ENCODE data around the gene PGM2. TPM values are rescaled to one million over a fixed set of nuclear protein-coding genes. Genes with fewer than 3 reads are reported as not detected.

Gene PGM2
- total RNA-seq, 1 experiment from 2014 or later: 28.6 TPM

DNA sequence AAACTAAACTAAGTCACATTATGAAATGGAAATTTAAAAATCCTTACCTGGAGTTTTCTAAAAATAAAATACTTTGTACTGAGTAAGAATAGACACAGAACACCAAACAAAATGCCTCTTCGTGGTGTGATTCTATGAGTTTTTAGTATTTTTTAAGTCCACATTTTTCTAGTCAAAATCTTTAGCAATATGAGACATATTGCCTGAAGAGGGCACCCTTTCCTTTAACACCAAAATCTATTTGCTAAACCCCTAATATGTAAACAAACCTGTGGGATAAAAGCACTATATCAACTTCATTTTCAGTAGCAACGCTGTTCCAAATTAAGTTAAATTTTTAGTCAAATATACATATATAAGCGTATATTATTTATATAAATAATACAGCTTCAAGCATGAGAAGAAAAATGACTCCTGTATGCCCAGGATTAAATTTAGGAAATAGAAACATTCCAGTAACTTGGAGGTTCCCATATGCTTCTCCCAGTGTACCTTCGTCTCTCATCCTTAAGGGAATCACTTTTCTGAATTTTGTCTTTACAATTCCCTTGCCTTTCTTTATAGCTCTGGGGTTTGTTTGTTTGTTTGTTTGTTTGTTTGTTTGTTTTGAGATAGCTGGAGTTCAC is 23.0 kb upstream of the PGM2 start:
- POLR2A ChIA-PET (ENCODE audit: unreplicated experiment): no interaction called here
- H3K4me2 ChIP-seq (ENCODE audit: low read length): peak overlapping the region; percentile 19; the same call in 1 of the 2 replicates
- H3K9me3 ChIP-seq (ENCODE audit: low read length): no peaks in the 10 kb centered on the region
- intact Hi-C loops (cut with micrococcal nuclease): loop anchor here (5.0 to 10.0 kb wide), 3 partner anchors 116 to 371 kb away; partner anchors contain the start of gene RELL1
- no peaks in the 10 kb centered on the region for H3K9me2 ChIP-seq (replicated peaks; ENCODE audit: low read length)
- H4K20me1 ChIP-seq (ENCODE audit: low read length): no peaks in the 10 kb centered on the region
- H3K27me3 ChIP-seq (ENCODE audit: low read length): no peaks in the 10 kb centered on the region
- CTCF ChIA-PET: interaction anchor here (0.6 kb wide), 1 partner anchor 369 kb away, joined by 6 read pairs; no protein-coding TSS in a partner anchor
- DNase-seq (peak; percentile 56), ATAC-seq (no peak)
- no peaks in the 10 kb centered on the region for H3K36me3 ChIP-seq (ENCODE audit: low read depth, low read length)
- TF ChIP-seq EZH2phosphoT487 (IDR thresholded peaks at IDR 0.05; ENCODE audit: borderline replicate concordance, low read length) (no peak), EZH2 (IDR thresholded peaks at IDR 0.05; ENCODE audit: low read length, unreplicated experiment) (no peak), CTCF (conservative IDR thresholded peaks at IDR 0.05; ENCODE audit: low read depth, low read length) (peak; percentile 61; the same call in 1 of the 2 replicates)
- no peak overlapping the region for H3K27ac ChIP-seq (ENCODE audit: low read length)
- no peak overlapping the region for H3K4me3 ChIP-seq (ENCODE audit: low read length)
- BruUV-seq (replicated peaks): no TSS peak
- no peaks in the 10 kb centered on the region for H3K4me1 ChIP-seq (ENCODE audit: insufficient read depth, low read length)
- H3K79me2 ChIP-seq (ENCODE audit: low read length): no peaks in the 10 kb centered on the region
- peak overlapping the region; percentile 34; the same call in 1 of the 2 replicates for H2AFZ ChIP-seq (ENCODE audit: low read length)
- H3F3A ChIP-seq (ENCODE audit: low read length, unreplicated experiment): no peaks in the 10 kb centered on the region
- H3K9ac ChIP-seq (ENCODE audit: low read length): no peak overlapping the region

GRCh38 chr4:37805091-37805490 is 21.4 kb upstream of the PGM2 start:
- Histone ChIP-seq H3K27me3 (ENCODE audit: low read length) (no peaks in the 10 kb centered on the region), H2AFZ (ENCODE audit: low read length) (no peak overlapping the region), H3K36me3 (ENCODE audit: low read depth, low read length) (no peaks in the 10 kb centered on the region), H4K20me1 (ENCODE audit: low read length) (no peaks in the 10 kb centered on the region), H3K4me1 (ENCODE audit: insufficient read depth, low read length) (peaks cover 4% of the 10 kb centered on the region; the same call in 1 of the 2 replicates), H3K4me2 (ENCODE audit: low read length) (no peak overlapping the region), H3K27ac (ENCODE audit: low read length) (no peak overlapping the region), H3F3A (ENCODE audit: low read length, unreplicated experiment) (no peaks in the 10 kb centered on the region), H3K9ac (ENCODE audit: low read length) (no peak overlapping the region), H3K4me3 (ENCODE audit: low read length) (no peak overlapping the region), H3K9me3 (ENCODE audit: low read length) (no peaks in the 10 kb centered on the region), H3K79me2 (ENCODE audit: low read length) (no peaks in the 10 kb centered on the region), H3K9me2 (replicated peaks; ENCODE audit: low read length) (no peaks in the 10 kb centered on the region)
- DNase-seq (no peak), ATAC-seq (no peak)
- ChIA-PET CTCF (no interaction called here), POLR2A (ENCODE audit: unreplicated experiment) (no interaction called here)
- no TSS peak for BruUV-seq (replicated peaks)
- intact Hi-C loops (cut with micrococcal nuclease): loop anchor here (10.0 kb wide), 1 partner anchor 170 kb away; no protein-coding TSS in a partner anchor
- TF ChIP-seq EZH2 (IDR thresholded peaks at IDR 0.05; ENCODE audit: low read length, unreplicated experiment) (no peak), CTCF (conservative IDR thresholded peaks at IDR 0.05; ENCODE audit: low read depth, low read length) (no peak), EZH2phosphoT487 (IDR thresholded peaks at IDR 0.05; ENCODE audit: borderline replicate concordance, low read length) (no peak)

GRCh38 chr4:37812713-37813112 is 13.8 kb upstream of the PGM2 start:
- DNase-seq (peak; percentile 46), ATAC-seq (no peak; the same call in 1 of the 2 replicates)
- Histone ChIP-seq H3K4me1 (ENCODE audit: insufficient read depth, low read length) (peaks cover 8% of the 10 kb centered on the region; the same call in 1 of the 2 replicates), H3K79me2 (ENCODE audit: low read length) (no peaks in the 10 kb centered on the region), H3F3A (ENCODE audit: low read length, unreplicated experiment) (no peaks in the 10 kb centered on the region), H3K9me2 (replicated peaks; ENCODE audit: low read length) (no peaks in the 10 kb centered on the region), H3K9me3 (ENCODE audit: low read length) (no peaks in the 10 kb centered on the region), H4K20me1 (ENCODE audit: low read length) (no peaks in the 10 kb centered on the region), H3K27ac (ENCODE audit: low read length) (no peak overlapping the region), H3K9ac (ENCODE audit: low read length) (no peak overlapping the region), H2AFZ (ENCODE audit: low read length) (no peak overlapping the region), H3K36me3 (ENCODE audit: low read depth, low read length) (no peaks in the 10 kb centered on the region), H3K4me3 (ENCODE audit: low read length) (no peak overlapping the region), H3K27me3 (ENCODE audit: low read length) (no peaks in the 10 kb centered on the region), H3K4me2 (ENCODE audit: low read length) (no peak overlapping the region)
- ChIA-PET CTCF (no interaction called here), POLR2A (ENCODE audit: unreplicated experiment) (no interaction called here)
- no TSS peak for BruUV-seq (replicated peaks)
- intact Hi-C loops (cut with micrococcal nuclease): no loop called here
- TF ChIP-seq EZH2 (IDR thresholded peaks at IDR 0.05; ENCODE audit: low read length, unreplicated experiment): no peak
- no peak for TF ChIP-seq EZH2phosphoT487 (IDR thresholded peaks at IDR 0.05; ENCODE audit: borderline replicate concordance, low read length)
- TF ChIP-seq CTCF (conservative IDR thresholded peaks at IDR 0.05; ENCODE audit: low read depth, low read length): no peak
